Hematopoietic multipotent progenitor cell treated with erythropoietin and hydrocortisone succinate and interleukin-3 and kit ligand, for 6 days (in vitro differentiated cells): ENCODE data around the gene SQOR.

ENCODE experiments used
- DNase-seq: peaks from one replicate; pipeline ENCODE4 v3.0.0-alpha.2; 2015

Gene SQOR

DNA sequence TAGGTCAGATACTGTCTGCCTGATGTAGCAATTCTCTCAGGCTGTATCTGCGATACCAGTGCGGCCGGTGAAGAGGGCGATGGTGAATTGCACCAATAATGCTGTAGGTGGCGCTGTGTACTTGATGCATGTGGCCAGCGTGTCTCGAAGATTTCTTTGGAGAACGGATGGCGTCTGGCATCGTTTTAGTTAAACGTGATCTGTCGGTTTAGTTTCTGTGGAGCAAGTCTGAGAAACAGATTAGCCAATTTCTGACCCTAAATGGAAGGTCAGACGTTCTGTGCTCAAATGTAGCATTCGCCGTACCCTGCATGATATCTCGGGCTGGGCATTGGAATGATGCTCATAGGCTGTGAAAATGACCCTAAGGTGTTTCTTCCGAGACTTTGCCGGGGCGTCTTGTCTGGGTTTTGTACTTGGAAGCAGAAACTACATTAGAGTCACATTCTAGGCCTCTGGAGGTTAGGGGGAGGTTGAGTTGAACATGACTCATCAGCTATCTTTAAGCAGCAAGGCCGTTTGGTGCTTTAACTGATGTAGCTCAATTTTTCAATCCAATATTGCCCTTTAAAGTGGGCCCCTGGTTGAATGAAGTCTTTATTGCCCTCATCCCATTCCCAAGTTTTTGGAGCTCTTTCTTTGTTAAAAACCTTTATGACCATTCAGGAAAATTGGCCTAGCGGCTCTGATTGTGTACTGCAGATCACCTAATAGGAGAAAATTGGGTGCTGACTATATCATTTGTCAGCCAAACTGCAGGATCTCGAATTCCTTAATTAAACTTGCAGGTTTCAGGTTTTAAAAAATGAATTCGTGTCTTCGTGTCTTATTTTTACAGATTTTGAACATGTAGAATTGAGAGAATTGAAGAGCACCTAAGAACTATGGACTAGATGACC, 80.0 kb downstream of the SQOR start:
- peak; percentile 80 for DNase-seq

DNA sequence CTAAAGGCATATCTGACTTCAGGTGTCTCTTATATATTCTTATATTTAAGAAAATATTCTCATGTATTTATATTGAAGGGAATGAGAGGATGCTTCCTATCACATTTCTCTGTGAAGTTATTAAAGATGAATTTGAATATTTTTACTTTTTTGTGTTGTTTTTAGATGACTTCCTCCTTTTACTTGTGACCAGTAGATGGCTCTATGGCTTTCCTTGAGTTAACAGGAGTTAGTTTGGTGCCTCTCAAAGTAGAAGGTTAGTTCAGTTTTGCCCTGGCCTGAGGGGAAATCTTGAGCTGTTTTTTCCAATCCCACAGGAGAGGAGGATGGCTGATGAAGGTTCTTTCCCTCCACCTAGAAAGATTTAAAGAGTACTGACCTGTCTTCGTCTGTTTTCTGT, 80.7 kb downstream of the SQOR start:
- DNase-seq = peak; percentile 38

DNA sequence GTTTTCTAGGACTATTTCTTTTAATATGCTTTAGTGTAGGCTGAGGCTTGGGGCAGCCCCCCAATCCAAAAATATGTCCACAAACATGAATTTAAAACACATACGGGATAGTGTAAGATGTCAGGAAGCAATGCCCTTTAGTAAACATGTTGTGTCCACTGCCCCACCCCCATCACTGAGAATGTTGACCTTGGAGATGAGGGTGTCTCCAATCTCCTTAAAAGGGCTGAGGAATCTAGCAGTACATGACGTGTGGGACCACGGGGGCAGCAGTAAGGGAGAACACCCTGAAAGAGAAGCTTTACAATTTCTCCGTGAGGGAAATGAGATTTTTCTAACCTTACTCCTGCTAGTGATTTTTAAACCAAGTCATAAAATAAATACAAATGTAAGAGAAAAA, 84.7 kb downstream of the SQOR start:
- DNase-seq = no peak

DNA sequence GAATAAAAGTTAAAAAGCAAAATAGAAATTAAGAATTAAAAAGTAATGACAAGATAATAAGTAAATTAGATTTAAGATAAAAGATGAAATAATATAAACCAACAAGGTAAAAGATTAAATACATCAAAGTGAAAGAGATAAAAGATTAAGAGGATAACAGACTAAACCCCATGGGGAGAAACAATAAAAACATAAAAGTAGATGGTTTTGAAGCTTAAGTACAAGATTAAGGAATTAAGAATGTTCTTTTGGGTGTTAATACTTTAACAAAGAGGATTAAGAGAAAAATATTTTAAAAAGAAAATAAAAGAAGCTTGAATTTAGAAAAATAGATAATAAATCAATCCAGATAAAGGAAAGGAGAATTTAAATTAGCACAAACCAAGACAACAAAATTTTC, 85.4 kb downstream of the SQOR start:
- DNase-seq = no peak

DNA sequence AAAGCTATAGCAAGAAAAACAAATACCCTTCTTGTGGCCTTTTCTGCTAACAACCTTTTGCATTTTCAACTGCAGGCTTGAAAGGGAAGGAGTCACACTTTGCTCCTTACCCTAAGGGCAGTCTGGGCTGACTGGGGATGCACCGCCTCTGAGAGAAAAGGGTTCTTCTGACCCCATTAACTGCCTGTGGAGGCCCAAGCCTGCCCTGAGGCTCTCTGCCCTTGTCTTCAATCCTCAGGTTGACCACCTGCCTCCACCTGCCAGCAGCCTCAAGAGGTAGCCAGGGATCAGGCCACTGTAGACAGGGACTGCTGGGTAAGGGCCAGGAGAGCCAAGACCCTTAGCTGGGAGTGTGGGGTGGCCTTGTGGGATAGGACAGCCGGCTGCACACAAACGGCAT, 93.8 kb downstream of the SQOR start:
- DNase-seq = no peak

DNA sequence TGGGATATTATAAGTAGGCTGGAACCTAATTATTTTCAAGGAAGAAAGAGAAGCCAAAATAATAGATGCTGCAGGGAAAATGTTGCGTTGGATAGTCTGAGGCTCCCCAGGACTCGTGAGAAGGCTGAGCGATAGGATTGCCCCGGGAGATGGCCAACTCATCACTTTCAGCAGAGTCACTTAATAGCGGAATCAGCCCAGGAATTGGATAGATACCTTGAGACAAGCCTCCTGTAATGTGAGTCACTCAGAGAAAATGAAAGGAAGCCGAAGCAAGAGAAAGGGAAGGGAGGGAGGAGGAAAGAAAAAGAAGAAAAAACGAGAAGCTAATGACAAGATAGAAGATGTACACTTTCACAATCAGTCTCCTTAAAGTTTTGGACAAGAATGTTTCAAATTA, 94.3 kb downstream of the SQOR start:
- DNase-seq = no peak

DNA sequence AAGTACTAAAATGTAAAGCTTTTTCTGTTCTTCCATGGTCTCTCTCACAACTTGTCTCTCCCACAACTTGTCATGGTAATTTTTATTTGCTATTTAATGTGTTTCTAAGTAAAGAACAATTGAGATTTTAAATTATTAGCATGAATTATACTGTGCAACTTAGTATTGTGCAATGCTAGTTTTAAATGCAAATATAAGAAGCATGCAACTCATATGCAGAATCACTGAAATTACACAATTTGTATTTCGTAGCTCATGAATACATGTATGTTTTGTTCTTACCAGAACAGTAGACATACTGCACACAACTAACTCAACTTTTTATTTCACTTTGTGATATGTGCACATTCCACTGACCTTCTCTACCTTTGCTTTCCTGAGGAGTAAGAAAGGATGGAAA, 96.5 kb downstream of the SQOR start:
- no peak for DNase-seq

DNA sequence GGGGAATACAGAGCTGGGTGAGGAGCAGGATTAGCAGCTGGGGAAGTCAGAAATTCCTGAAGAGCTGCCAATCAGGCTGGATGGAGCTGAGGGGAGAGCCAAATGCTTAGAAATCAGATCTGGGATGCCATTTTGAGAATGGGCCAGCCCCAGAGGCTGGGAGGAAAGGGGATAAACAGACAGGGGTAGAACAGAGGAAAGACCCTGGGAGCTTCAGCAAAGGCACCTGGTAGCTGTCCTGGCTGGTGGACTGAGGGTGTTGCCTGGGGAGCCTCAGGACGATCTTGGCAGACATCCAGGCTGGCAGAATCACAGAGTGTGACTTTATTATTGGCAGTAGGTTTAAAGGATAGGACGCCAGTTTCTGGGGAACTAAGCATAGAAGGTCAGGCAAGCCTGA, 97.8 kb downstream of the SQOR start:
- no peak for DNase-seq

DNA sequence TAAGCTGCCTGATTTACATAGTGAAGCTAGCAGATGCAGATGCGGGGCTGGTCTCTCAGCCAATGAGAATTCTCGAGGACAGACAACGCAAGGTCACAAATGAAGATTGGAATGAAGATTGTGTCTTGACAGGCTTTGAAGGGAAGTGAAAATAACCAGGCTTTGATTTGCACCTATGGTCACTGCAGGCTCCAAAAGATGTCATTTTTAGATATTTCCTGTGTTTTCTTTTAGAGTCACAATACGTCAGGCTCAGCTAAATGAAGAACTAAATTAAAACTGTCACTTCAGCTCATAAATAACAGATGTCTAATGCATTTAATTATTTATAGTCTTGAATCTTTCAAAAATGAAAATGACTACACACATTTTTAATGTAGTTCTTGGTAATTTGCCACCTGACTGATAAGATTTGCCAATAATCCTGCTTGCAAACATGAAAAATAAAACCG, 99.5 kb downstream of the SQOR start:
- DNase-seq = no peak
